Body of pancreas (tissue), 4 donors: Measurements from ENCODE around the gene PALM2AKAP2.

Experiments used
- CTCF ChIP-seq, 7 experiments: fragments of 450-650 bp in 4 of 7; fragments of 200-600 bp in 3 of 7; sonication (generic) in 3 of 7; IDR thresholded peaks; one replicate each; pipeline ENCODE4 v1.5.1; 2016 to 2019; ENCODE audit warnings: antibody characterized with exemption in 7 of 7
- POLR2A ChIP-seq, 3 donors: fragments of 450-650 bp; IDR thresholded peaks; one replicate each; pipeline ENCODE4 v1.6.1; 2016; ENCODE audit warnings: antibody characterized with exemption in 3 of 3, mild to moderate bottlenecking in 2 of 3

- no peak for TF ChIP-seq CTCF (IDR thresholded peaks at IDR 0.05)
- TF ChIP-seq POLR2A (IDR thresholded peaks at IDR 0.05): no peak
Measured at GRCh38 chr9:109813829-109814228, 33.8 kb downstream of the PALM2AKAP2 start.
